OCI-LY3 (cell line): ENCODE results near the gene RTP2.
A peak's percentile ranks its signal among the peaks of the same experiment; 100 is the strongest.

Source experiments
- H2AFZ ChIP-seq: fragments of 200-600, 300-600 bp; shearing (Covaris generic); 2 replicates; pipeline ENCODE4 v1.6.0; 2014; ENCODE audit warnings: antibody characterized with exemption, low read depth, low read length
- H3K27ac ChIP-seq: fragments of 200-600, 300-600 bp; sonication (generic); 2 replicates; pipeline ENCODE4 v1.5.1; 2014; ENCODE audit warnings: mild to moderate bottlenecking, low read length, moderate library complexity, mixed read lengths
- H3K27me3 ChIP-seq: fragments of 200-600, 300-600 bp; sonication (generic); 2 replicates; pipeline ENCODE4 v1.6.1; 2014; ENCODE audit warnings: low read depth, low read length, mixed read lengths
- H3K36me3 ChIP-seq: fragments of 200-600, 300-600 bp; sonication (generic); replicated peaks from 2 replicates; pipeline ENCODE3; 2014; ENCODE audit warnings: low read depth, low read length, mixed read lengths
- H3K4me1 ChIP-seq: fragments of 300-600, 200-600 bp; sonication (generic); 2 replicates; pipeline ENCODE4 v1.6.1; 2014; ENCODE audit warnings: low read length, mixed read lengths
- H3K4me2 ChIP-seq: fragments of 200-600, 300-600 bp; sonication (generic); 2 replicates; pipeline ENCODE4 v1.6.1; 2014; ENCODE audit warnings: low read length, mixed read lengths
- H3K4me3 ChIP-seq: fragments of 300-600, 200-600 bp; sonication (generic); 2 replicates; pipeline ENCODE4 v1.5.1; 2014; ENCODE audit warnings: antibody characterized with exemption, mild to moderate bottlenecking, low read length, moderate library complexity
- H3K79me2 ChIP-seq: fragments of 300-600, 200-600 bp; shearing (Covaris generic); 2 replicates; pipeline ENCODE4 v1.6.1; 2014; ENCODE audit warnings: mild to moderate bottlenecking, low read length, mixed read lengths
- H3K9ac ChIP-seq: fragments of 300-600, 200-600 bp; shearing (Covaris generic); 2 replicates; pipeline ENCODE4 v1.6.0; 2014; ENCODE audit warnings: mild to moderate bottlenecking, low read length, moderate library complexity
- H3K9me3 ChIP-seq: fragments of 200-600, 300-600 bp; shearing (Covaris generic); 2 replicates; pipeline ENCODE4 v1.6.1; 2014; ENCODE audit warnings: low read length, mixed read lengths; ENCODE audit not compliant: insufficient read depth
- H4K20me1 ChIP-seq: fragments of 200-600, 300-600 bp; sonication (generic); 2 replicates; pipeline ENCODE4 v1.6.1; 2016; ENCODE audit warnings: low read length, mixed read lengths; ENCODE audit not compliant: insufficient read depth
- CTCF ChIP-seq: fragments of 200-600, 300-600 bp; sonication (generic); IDR thresholded peaks from 2 replicates; pipeline ENCODE4 v1.5.1; 2014; ENCODE audit warnings: antibody characterized with exemption, low read length, low read depth
- EZH2phosphoT487 ChIP-seq: fragments of 200-600 bp; shearing (Covaris generic); IDR thresholded peaks from 2 replicates; pipeline ENCODE4 v1.6.1; 2018; ENCODE audit warnings: antibody characterized with exemption, mixed run types, low read depth

Gene RTP2

DNA sequence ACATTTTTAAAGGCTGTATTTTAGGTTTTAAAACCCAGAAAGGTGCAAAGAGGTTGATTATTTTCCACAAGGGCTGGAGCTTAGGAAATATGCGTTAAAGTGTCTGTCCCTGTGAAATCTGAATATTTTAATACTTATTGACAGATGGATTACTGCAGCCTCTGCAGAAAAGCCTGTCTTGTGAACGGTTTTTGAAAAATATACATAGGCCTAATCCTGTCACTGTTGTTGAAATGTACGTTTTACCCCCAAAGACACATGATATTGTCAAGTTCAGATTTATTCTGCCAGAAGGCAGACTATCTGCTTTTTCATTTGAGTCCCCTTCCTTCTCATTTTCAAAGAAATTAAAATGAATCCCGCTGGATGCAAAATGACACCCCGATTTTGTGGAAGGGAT, 45.1 kb upstream of the RTP2 start:
- no peaks in the 10 kb centered on the region for H3K27me3 ChIP-seq
- peak overlapping the region; percentile 29; the same call in 1 of the 2 replicates for H3K9ac ChIP-seq
- H3K27ac ChIP-seq, result peak overlapping the region; percentile 84
- H2AFZ ChIP-seq, result no peak overlapping the region
- no peaks in the 10 kb centered on the region for H3K9me3 ChIP-seq
- peak overlapping the region; percentile 87 for H3K4me3 ChIP-seq
- peaks cover 37% of the 10 kb centered on the region for H3K79me2 ChIP-seq
- H3K36me3 ChIP-seq, result no peaks in the 10 kb centered on the region
- H4K20me1 ChIP-seq, result peaks cover 3% of the 10 kb centered on the region; the same call in 1 of the 2 replicates
- H3K4me2 ChIP-seq, result peak overlapping the region; percentile 99
- no peak for TF ChIP-seq CTCF
- TF ChIP-seq EZH2phosphoT487, result no peak
- H3K4me1 ChIP-seq, result peaks cover 54% of the 10 kb centered on the region

DNA sequence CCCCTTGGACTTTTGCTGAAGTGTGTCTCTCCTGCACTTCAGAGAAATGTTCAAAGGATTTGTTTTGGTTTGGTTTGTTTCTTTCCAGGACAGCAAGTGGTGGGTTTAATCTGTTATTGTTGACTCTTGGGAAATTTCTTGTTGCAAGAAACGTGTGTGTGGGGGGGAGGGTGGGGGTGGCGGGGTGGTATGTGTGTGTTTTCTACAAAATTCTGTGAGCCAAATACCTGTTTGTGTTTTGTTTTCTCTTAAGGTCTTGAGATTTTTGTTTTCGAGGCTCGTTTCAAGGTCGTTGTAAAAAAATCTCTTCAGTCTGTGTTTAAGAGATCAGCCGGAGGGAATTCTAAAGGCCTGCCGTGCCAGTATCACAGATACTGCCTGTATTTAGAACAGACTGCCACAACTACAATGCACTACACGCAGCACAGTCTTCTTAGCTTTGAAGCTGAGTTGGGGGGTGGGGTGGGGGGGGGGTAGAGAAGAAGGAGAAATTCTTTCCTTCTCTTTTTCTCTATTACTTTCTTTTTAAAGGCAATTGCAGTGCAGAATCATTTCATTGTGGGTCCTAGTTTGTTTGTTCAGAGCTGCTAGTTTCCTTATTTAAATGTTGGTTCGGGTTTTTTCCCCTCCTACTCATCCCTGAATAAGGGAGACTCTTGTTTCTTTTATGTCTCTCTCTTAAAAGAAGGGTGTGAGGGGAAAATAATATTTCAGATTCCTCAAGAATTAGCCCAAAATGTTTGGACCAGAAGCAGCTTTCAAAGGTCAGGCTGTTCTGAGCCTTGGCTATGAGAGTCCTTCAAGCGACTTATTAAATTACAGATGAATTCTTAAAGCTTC, 44.3 kb upstream of the RTP2 start:
- peaks cover 54% of the 10 kb centered on the region for H3K4me1 ChIP-seq
- no peaks in the 10 kb centered on the region for H3K27me3 ChIP-seq
- H3K27ac ChIP-seq, result peak overlapping the region; percentile 84
- peak overlapping the region; percentile 87 for H3K4me3 ChIP-seq
- no peak overlapping the region for H2AFZ ChIP-seq
- H3K4me2 ChIP-seq, result peak overlapping the region; percentile 99
- H3K79me2 ChIP-seq, result peaks cover 45% of the 10 kb centered on the region
- TF ChIP-seq EZH2phosphoT487 (no peak), CTCF (no peak)
- peaks cover 10% of the 10 kb centered on the region for H4K20me1 ChIP-seq
- peak overlapping the region; percentile 91 for H3K9ac ChIP-seq
- H3K36me3 ChIP-seq, result no peaks in the 10 kb centered on the region
- H3K9me3 ChIP-seq, result no peaks in the 10 kb centered on the region

DNA sequence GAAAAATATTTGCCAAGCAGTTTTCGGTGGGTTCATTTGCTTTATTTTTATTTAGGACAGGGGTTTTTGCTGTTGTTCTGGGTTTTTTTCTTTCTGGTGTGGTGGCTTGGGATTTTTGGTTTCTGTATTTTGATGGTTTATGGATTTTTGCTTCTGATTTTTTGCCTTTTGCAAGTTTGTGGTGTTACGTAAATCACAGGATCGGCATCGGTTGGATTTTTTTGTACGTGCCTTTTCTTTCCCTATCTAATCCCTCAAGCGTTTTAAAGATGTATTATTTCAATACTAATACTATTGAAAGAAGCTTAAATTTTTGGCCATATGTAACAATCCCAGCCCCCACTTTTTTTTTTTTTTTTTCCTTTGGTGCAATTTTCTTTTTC, 43.7 kb upstream of the RTP2 start:
- H3K79me2 ChIP-seq, result peaks cover 52% of the 10 kb centered on the region
- peak overlapping the region; percentile 84 for H3K27ac ChIP-seq
- H3K4me1 ChIP-seq, result peaks cover 48% of the 10 kb centered on the region

More for the DNA sequence above, 43.7 kb upstream of the RTP2 start:
- Histone ChIP-seq H3K9me3 (no peaks in the 10 kb centered on the region), H3K4me2 (peak overlapping the region; percentile 99), H3K9ac (peak overlapping the region; percentile 91), H3K36me3 (no peaks in the 10 kb centered on the region), H3K4me3 (peak overlapping the region; percentile 87), H3K27me3 (no peaks in the 10 kb centered on the region), H4K20me1 (peaks cover 14% of the 10 kb centered on the region), H2AFZ (no peak overlapping the region)
- TF ChIP-seq CTCF (no peak), EZH2phosphoT487 (no peak)
